HUDEP-2 (cell line): ENCODE data around the gene TOX3.

Source experiments
- DNase-seq, 76 experiments: peaks; one replicate each; lab custom pipeline; 2025; ENCODE audit not compliant: unreplicated experiment in 76 of 76; lab: John Stamatoyannopoulos, UW

Gene TOX3

DNA sequence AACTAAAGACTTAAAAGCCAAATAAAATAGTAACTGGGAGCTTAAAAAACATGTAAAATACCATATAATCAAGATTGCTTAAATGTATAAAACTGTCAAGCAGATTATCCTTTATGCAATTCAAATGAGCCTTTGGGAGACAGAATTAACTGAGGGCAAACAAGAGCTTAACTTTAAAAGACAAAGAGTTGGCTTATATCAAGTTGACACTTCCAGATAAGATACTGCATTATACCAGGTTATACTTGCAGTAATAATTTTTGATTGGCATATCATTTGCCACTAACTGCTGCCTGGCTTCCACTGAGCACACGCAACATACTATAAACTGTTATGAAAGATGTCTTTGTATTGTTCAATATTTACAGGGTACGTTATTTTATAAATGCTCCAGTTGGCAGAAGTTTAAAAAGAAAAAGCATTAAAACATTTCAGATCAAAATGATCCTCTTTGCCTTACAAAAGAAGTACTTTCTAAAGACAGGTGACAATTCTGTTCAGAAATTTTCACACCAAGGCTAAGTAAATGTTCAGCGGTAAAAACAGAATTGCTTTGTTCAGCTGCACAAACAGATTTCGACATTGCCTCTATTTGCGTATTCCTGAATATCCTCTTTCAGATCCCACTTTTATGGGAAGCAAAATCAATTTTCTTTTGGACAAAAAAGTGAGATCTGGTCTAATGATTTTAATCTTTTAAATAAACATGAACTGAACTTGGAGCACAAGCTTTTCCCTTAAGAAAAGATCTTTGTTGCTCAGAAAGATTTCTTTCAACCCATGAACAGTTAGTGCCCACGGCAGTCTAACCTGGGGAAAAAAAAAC lies 50.7 kb downstream of the TOX3 start:
- no peak for DNase-seq

DNA sequence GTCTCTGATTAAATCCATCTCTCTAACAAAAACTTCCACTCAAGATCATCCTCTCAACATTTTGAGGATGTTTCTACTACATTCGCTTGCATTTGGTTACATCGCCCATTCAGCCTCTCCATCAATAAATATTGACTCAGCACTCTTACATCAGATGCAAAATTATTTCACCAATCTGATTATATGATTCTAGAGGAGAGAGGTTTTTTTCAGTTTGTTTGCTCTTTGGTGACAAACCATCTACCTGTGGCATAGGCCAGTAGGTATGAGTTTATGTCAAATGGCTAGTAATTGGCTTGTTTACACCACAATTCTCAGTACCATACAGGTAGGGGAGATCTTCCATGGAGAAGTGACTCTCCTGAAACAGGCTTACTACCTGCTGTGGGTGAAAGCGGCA lies 52.3 kb downstream of the TOX3 start:
- DNase-seq = no peak

DNA sequence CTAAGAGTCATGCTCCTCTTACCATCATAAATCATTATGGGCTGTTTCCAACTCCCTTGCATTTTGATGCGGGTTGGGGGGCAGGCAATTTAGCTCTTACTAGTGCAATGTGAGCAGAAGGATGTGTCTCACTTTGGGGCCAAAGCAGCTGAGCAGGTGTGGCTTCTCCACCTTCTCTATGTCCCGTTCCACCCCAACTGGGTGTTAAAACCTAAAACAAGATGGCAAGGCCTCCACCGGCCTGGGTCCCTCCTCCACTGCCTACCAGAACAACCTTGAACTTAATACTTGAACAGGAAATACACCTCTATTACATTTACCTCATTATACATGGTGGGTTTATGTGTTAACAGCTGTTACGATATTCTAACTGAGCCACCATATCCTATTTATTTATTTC lies 52.8 kb downstream of the TOX3 start:
- no peak for DNase-seq

DNA sequence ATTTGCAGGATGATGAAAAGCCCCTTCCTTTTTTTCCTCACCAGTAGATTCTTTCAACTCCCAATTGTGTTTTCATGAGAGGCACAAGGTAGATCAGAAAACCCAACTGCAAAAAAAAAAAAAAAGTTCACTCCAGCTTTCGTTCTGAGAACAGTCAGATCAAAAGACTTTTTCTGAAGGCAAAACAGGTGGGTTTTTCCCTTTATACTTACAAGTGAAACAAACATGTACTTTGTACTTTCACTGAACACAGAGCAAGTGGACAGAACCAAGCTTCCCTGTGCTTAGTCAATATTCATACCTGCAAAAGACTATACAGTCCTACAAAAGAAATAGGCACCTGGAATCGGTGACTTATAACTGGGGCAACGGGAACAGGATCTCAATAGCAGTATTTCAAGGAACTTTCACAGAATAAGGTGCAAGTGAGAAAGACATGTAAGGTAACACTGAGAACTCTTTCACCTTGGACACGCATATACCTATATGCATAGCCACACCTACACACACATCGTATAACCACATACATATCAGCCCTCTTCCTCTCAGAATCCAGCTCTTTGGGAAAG lies 54.1 kb downstream of the TOX3 start:
- no peak for DNase-seq

- no peak for DNase-seq
These were observed 55.7 kb downstream of the TOX3 start for GRCh38 chr16:52491216-52491615.

DNA sequence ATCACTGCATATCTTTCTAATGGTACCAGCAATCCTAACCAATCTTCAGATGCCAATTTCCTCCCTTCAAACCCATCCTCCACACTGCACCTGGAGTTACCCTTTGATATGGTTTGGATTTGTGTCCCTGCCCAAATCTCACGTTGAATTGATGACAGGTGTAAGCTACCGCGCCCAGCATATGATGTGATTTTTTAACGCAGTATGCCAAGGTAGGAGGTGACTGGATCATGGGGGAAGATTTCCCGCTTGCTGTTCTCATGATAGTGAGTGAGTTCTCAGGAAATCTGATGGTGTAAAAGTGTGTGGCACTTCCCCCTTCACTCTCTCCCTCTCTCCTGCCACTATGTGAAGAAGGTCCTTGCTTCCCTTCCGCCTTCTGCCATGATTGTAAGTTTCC lies 57.0 kb downstream of the TOX3 start:
- no peak for DNase-seq

GRCh38 chr16:52488837-52489289 lies 58.1 kb downstream of the TOX3 start:
- DNase-seq = no peak

DNA sequence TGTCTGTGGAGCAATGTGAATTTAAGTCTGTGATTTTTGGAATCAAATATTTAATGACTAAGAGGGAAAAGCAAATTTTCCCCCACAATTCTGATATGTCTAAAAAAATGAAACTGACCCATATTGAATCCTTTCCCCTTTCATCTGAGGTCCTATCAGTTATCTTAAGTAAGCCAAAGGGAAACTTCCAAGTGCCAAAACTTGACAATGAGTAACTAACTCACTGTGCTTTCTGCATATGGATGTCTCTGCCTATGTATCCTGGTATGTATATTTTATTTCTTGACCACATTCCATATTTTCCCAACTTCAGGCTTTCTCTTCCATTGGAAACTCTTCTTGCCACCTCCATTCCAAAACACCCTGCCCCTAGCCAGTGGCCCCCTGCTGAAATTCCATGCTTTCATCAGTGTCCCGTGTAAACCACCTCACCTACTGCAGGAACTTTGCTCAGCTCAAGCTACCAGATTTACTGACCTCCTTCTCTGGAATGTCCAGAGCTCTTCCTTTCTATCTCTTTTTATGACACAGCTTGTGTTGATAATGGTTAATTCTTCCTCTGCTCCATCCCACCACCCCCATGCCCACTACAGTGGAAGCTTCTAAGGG lies 59.0 kb downstream of the TOX3 start:
- DNase-seq = no peak

DNA sequence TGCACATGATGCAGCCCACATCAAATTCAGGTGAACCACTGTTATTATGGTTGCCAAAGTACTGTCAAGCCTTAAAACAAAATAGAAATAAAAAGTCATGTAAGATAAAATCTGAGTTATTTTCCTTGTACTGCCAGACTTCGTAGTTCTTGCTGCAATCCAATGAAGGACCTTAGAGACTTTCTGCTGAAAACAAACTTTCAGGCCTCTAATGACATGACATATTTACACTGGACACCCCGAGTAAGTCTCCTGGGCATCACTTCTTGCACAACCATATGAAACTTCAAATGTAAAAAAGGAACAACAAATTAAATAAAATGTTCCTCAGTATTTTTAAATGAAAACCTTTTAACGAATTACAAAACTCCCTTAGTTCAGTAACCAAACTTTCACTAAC lies 66.7 kb downstream of the TOX3 start:
- no peak for DNase-seq

GRCh38 chr16:52476111-52476510 lies 70.8 kb downstream of the TOX3 start:
- DNase-seq = no peak

- DNase-seq = no peak
These were observed 72.3 kb downstream of the TOX3 start for GRCh38 chr16:52474679-52475078.

- no peak for DNase-seq
These were observed 73.8 kb downstream of the TOX3 start for GRCh38 chr16:52473096-52473495.

DNA sequence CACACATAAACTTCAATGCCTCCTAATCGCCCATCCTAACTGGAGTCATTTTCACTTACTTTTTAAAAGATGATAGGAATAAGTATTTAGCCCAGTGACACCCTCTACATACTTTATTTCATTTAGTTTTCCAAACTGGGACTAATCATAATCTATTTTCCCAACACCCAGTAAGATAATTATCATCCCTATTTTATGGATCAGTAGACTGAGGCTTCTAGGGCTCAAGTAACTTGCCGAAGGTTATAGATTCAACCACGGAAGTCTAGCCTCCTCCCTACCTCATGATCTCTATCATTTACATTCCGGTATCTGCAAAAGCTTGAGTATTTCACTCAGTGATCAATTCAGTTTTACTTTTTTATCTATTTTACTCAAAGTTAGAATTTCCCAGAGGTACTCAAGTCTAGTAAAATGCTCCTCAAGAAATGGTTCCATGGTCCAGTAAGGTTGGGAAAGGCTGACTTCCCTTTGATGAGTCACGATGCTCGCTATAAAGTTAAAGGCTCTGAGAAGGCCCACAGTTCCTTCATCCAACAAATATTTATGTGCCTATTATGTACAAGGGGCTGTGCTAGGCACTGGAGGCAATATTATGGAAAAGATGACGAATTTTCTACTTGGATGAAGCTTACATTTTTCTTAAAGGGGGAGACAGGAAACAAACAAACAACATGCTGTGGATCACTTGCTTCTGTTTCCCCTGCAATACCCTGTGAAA lies 75.1 kb downstream of the TOX3 start:
- DNase-seq = no peak

DNA sequence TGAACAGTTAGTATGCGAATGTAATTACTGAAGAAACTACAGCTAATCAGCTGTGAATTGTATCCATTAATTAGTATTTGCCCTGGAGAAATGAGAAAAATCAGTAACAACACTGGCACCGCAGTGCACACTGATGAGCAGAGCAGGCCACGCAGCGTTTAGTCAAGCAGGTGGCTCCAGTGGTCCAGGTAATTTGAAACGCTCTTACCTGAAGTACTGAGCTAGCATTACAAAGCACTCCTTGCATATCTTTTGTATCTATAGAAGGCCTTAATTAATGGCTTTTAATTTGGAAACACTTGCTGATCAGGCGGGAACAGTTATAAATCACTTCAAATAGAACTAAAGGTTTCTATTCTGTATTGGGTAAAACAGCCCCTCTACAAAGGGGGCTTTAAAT lies 76.4 kb downstream of the TOX3 start:
- DNase-seq = no peak

DNA sequence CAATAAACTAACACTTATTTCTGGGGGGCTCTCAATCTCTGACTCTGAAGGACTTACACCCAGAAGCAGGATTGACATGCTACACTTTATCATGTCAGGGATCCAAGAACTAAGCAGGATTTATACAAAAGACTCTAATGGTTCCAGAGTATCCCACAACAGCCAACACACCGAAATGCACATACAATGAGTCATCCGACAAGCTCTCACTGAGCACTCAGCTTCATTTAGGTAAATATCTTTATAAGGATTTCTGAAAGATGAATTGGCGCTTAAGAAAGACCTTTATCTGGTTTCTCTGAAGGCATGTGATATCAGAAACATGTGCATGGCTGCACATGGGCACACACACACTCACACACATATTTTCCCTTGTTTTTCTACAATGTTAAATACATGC lies 77.2 kb downstream of the TOX3 start:
- DNase-seq = no peak

DNA sequence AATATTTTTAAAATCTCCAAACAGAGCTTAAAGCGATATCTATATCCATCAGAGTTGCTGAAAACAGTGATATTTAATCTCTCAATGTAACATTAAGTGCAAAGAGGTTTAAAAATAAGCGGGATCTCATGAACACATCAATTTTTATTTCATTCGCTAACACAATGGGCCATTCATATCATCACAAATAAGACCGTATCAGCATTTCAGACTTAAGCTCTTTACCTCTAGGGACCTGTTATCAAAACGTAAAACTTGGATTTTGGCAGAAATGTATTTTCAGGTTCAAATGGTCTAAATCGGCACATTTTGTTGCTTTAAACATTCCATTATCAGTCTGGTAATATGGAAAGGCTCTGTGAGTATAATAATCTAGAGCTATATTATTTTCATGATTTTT lies 77.9 kb downstream of the TOX3 start:
- DNase-seq = no peak

DNA sequence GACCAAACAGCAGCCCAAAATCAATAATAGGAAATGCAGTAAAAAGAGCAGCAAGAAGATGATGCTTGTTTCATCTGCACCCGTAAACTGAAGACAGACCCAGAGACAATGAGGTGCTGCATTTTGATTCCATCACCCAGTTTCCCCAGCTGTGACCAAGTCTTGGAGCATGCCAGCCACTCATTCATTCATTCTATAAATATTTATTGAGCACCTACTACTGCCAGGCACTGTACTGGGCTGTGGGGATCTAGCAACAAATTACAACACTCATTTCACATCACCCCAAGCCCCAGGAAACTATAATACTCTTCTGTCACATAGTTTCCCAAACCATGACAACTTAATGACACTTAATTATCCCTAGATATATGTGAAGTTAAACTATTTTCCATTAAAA lies 79.2 kb downstream of the TOX3 start:
- DNase-seq = no peak

DNA sequence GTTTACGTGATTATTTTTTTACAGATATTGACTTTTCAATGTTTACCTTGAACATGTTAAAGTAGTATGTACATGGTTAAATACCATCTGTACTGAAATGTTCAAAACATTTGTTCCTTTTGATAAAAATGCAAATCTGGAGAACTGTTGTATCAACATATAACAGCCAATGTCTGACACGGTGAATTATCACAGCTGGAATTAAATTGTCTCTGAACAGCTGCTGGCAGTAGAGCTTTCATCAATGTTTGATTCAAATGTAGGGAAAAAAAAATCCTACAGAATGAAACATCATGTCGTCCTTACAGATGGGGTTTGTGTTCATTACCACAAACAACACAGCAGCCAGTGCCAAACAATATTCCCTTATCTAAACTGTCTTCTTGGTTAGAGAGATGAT lies 79.9 kb downstream of the TOX3 start:
- DNase-seq = no peak

- DNase-seq = no peak
These were observed 81.2 kb downstream of the TOX3 start for GRCh38 chr16:52465711-52466267.

DNA sequence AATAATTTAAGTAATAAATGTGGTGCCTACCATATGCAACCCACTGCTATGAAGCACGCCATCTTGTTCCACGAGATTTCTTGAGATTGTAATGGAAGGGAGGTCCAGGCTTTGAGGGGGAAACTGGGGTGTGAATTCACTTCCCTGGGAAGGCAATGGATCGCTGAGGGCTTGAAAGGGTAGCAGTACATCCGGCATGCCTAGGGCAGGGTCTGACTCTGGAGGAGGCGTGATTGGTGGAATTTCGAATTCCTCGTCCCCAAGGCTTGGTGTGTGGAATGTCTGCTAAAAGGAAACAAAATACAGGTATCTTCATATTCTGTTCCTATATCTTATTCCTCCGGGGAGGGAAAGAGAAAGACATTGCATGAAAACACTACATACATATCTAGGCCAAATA lies 83.0 kb downstream of the TOX3 start:
- no peak for DNase-seq

DNA sequence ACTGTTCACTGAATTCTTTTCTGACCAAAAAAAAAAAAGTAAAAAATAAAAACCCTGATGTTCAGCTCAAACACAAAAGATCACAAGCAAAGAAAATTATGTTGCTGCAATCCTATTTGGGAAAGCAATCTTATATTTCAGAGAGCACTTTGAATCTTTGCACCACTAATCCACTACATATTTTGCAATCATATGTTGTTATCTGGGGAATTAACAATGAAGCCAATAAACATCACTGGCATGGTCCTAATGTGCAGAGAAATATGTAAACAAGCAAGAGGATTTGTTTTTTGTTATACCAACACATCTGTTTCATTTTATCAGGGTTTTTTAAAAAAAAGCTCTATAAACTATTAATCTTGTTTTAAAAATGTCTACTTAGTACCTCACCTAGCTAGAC lies 84.1 kb downstream of the TOX3 start:
- no peak for DNase-seq
